Measurements from ENCODE around the gene CDH15. TPM values are rescaled to one million over a fixed set of nuclear protein-coding genes. Genes with fewer than 3 reads are reported as not detected.

CDH15 gene
- total and polyA plus RNA-seq, 2 of the 13 experiments (the other 11 are each of a cell fraction or from before 2014, with no cell fraction given): 0.74 to 2.2 TPM

DNA sequence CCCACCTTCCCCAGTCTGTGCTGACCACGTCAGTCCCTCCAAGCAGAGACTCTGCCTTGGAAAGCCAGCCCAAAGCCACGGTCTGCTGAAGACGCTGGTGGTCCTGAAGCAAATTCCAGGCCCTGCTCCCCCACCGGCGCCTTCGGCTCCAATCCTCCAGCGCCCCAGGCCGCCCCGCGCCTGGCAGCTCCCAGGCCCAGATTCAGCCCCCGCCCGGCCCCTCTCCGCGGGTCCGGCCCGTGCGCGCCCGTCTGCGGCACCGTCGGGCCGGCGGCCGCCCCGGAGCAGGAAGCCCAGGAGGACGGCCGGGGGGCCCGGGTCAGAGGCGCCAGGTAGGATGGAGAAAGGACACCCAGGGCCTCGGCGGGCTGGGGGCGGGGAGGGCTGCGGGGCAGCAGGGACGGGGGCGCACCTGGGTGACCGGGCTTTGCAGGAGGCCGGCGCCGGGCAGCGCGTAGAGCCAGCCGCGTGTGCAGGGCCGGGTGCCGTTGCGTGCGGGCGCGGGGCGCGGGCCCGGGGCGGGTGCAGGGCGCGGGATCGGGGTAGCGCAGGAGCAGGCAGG, 29.4 kb downstream of the CDH15 start (continued):
- no peak for TF ChIP-seq ZNF264 (CRISPR knock-in tag; IDR thresholded peaks at IDR 0.05)
- peak; percentile 10; the same call in 1 of the 2 replicates for TF ChIP-seq RAD21 (CRISPR knock-in tag; IDR thresholded peaks at IDR 0.05)
- TF ChIP-seq, protein P1, sequence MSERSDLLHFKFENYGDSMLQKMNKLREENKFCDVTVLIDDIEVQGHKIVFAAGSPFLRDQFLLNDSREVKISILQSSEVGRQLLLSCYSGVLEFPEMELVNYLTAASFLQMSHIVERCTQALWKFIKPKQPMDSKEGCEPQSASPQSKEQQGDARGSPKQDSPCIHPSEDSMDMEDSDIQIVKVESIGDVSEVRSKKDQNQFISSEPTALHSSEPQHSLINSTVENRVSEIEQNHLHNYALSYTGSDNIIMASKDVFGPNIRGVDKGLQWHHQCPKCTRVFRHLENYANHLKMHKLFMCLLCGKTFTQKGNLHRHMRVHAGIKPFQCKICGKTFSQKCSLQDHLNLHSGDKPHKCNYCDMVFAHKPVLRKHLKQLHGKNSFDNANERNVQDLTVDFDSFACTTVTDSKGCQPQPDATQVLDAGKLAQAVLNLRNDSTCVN (CRISPR knock-in tag; IDR thresholded peaks at IDR 0.05; ENCODE audit: borderline replicate concordance): peak; percentile 33; the same call in 1 of the 2 replicates
- 0 out of 2 replicates have a peak, but pooled peaks have one; percentile 9 for TF ChIP-seq ZBTB3 (CRISPR knock-in tag; IDR thresholded peaks at IDR 0.05; ENCODE audit: borderline replicate concordance, low read depth)
- TF ChIP-seq ZNF777 (CRISPR knock-in tag; IDR thresholded peaks at IDR 0.05): peak; percentile 44
- TF ChIP-seq ZNF225 (CRISPR knock-in tag; IDR thresholded peaks at IDR 0.05): peak; percentile 9; the same call in 1 of the 2 replicates
- TF ChIP-seq SMC3 (IDR thresholded peaks at IDR 0.05; ENCODE audit: low read length): no peak
- TF ChIP-seq CBX5 (CRISPR knock-in tag; IDR thresholded peaks at IDR 0.05; ENCODE audit: borderline replicate concordance): no peak
- TF ChIP-seq, protein P2, sequence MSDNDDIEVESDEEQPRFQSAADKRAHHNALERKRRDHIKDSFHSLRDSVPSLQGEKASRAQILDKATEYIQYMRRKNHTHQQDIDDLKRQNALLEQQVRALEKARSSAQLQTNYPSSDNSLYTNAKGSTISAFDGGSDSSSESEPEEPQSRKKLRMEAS (IDR thresholded peaks at IDR 0.05): peak; percentile 37; the same call in 1 of the 2 replicates
- TF ChIP-seq CHCHD3 (CRISPR knock-in tag; IDR thresholded peaks at IDR 0.05): peak; percentile 39; the same call in 1 of the 2 replicates
- TF ChIP-seq RBFOX2 (IDR thresholded peaks at IDR 0.05; ENCODE audit: low read depth, low read length): peak; percentile 79
- TF ChIP-seq, protein P3, sequence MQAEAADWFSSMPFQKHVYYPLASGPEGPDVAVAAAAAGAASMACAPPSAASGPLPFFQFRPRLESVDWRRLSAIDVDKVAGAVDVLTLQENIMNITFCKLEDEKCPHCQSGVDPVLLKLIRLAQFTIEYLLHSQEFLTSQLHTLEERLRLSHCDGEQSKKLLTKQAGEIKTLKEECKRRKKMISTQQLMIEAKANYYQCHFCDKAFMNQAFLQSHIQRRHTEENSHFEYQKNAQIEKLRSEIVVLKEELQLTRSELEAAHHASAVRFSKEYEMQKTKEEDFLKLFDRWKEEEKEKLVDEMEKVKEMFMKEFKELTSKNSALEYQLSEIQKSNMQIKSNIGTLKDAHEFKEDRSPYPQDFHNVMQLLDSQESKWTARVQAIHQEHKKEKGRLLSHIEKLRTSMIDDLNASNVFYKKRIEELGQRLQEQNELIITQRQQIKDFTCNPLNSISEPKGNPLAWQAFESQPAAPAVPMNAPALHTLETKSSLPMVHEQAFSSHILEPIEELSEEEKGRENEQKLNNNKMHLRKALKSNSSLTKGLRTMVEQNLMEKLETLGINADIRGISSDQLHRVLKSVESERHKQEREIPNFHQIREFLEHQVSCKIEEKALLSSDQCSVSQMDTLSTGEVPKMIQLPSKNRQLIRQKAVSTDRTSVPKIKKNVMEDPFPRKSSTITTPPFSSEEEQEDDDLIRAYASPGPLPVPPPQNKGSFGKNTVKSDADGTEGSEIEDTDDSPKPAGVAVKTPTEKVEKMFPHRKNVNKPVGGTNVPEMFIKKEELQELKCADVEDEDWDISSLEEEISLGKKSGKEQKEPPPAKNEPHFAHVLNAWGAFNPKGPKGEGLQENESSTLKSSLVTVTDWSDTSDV (CRISPR knock-in tag; IDR thresholded peaks at IDR 0.05): 0 out of 2 replicates have a peak, but pooled peaks have one; percentile 0
- TF ChIP-seq ZNF205 (CRISPR knock-in tag; IDR thresholded peaks at IDR 0.05): 0 out of 2 replicates have a peak, but pooled peaks have one; percentile 12
- TF ChIP-seq KAT2B (IDR thresholded peaks at IDR 0.05; ENCODE audit: borderline replicate concordance, low read depth, low read length): no peak
- TF ChIP-seq ZNF552 (CRISPR knock-in tag; IDR thresholded peaks at IDR 0.05; ENCODE audit: borderline replicate concordance): 0 out of 2 replicates have a peak, but pooled peaks have one; percentile 21
- TF ChIP-seq, protein P4, sequence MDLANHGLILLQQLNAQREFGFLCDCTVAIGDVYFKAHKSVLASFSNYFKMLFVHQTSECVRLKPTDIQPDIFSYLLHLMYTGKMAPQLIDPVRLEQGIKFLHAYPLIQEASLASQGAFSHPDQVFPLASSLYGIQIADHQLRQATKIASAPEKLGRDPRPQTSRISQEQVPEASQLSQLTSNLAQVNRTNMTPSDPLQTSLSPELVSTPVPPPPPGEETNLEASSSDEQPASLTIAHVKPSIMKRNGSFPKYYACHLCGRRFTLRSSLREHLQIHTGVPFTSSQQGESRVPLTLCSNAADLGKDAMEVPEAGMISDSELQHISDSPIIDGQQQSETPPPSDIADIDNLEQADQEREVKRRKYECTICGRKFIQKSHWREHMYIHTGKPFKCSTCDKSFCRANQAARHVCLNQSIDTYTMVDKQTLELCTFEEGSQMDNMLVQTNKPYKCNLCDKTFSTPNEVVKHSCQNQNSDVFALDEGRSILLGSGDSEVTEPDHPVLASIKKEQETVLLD (CRISPR knock-in tag; IDR thresholded peaks at IDR 0.05; ENCODE audit: low read depth): 0 out of 2 replicates have a peak, but pooled peaks have one; percentile 5
- TF ChIP-seq SALL2 (CRISPR knock-in tag; IDR thresholded peaks at IDR 0.05): peak; percentile 24; the same call in 1 of the 2 replicates
- 0 out of 2 replicates have a peak, but pooled peaks have one; percentile 12 for TF ChIP-seq ZNF558 (CRISPR knock-in tag; IDR thresholded peaks at IDR 0.05; ENCODE audit: borderline replicate concordance)
- TF ChIP-seq, protein P5, sequence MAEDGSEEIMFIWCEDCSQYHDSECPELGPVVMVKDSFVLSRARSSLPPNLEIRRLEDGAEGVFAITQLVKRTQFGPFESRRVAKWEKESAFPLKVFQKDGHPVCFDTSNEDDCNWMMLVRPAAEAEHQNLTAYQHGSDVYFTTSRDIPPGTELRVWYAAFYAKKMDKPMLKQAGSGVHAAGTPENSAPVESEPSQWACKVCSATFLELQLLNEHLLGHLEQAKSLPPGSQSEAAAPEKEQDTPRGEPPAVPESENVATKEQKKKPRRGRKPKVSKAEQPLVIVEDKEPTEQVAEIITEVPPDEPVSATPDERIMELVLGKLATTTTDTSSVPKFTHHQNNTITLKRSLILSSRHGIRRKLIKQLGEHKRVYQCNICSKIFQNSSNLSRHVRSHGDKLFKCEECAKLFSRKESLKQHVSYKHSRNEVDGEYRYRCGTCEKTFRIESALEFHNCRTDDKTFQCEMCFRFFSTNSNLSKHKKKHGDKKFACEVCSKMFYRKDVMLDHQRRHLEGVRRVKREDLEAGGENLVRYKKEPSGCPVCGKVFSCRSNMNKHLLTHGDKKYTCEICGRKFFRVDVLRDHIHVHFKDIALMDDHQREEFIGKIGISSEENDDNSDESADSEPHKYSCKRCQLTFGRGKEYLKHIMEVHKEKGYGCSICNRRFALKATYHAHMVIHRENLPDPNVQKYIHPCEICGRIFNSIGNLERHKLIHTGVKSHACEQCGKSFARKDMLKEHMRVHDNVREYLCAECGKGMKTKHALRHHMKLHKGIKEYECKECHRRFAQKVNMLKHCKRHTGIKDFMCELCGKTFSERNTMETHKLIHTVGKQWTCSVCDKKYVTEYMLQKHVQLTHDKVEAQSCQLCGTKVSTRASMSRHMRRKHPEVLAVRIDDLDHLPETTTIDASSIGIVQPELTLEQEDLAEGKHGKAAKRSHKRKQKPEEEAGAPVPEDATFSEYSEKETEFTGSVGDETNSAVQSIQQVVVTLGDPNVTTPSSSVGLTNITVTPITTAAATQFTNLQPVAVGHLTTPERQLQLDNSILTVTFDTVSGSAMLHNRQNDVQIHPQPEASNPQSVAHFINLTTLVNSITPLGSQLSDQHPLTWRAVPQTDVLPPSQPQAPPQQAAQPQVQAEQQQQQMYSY (CRISPR knock-in tag; IDR thresholded peaks at IDR 0.05): 0 out of 2 replicates have a peak, but pooled peaks have one; percentile 7
- no peak for TF ChIP-seq ZNF224 (CRISPR knock-in tag; IDR thresholded peaks at IDR 0.05)
